GM20000 (cell line): ENCODE results near the gene SLC6A13.

Source experiments
- DNase-seq: peaks from one replicate; pipeline ENCODE4 v3.0.0; 2012; ENCODE audit warnings: low spot score
- TF ChIP-seq, protein P1 (sequence below): IDR thresholded peaks from 2 replicates; pipeline ENCODE4 v1.5.1; 2012; ENCODE audit warnings: mild to moderate bottlenecking, control low read depth; ENCODE audit errors: extremely low read depth, missing control alignments

Gene SLC6A13

DNA sequence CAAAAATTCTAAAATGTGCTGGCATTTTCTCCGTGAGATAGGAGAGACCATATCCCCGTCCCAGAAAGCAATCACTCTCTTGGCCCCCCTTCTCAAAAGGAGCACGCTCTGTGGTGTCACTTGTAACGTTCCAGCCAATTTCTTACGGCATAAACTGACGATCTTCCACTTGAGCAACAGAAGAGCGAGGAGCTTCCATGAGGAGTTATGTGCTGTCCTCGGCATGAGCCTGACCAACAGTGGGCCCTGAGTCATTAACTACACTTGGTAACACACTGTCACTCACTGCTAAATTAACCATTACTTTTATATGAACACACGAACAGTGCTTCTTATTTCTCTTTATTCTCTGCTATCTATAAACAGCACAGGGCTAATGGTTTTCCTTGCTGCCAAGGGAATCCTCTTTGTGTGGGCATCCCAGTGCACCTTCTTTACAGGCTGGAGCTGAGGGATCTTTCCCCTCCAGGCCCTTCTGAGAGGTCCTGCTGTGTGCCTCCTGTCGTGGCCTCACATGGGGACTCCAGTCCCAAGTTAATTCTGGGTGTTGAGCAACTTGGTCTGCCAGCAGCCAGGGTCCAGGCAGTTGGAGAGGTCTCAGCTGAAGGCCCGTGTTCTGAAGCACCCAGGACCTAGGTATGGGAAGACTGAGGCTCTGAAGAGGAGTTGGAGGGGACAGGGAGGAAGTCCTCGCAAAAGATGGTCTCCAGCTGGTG lies 9.4 kb downstream of the SLC6A13 start:
- TF ChIP-seq, protein P1, sequence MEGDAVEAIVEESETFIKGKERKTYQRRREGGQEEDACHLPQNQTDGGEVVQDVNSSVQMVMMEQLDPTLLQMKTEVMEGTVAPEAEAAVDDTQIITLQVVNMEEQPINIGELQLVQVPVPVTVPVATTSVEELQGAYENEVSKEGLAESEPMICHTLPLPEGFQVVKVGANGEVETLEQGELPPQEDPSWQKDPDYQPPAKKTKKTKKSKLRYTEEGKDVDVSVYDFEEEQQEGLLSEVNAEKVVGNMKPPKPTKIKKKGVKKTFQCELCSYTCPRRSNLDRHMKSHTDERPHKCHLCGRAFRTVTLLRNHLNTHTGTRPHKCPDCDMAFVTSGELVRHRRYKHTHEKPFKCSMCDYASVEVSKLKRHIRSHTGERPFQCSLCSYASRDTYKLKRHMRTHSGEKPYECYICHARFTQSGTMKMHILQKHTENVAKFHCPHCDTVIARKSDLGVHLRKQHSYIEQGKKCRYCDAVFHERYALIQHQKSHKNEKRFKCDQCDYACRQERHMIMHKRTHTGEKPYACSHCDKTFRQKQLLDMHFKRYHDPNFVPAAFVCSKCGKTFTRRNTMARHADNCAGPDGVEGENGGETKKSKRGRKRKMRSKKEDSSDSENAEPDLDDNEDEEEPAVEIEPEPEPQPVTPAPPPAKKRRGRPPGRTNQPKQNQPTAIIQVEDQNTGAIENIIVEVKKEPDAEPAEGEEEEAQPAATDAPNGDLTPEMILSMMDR: no peak
- DNase-seq: no peak

DNA sequence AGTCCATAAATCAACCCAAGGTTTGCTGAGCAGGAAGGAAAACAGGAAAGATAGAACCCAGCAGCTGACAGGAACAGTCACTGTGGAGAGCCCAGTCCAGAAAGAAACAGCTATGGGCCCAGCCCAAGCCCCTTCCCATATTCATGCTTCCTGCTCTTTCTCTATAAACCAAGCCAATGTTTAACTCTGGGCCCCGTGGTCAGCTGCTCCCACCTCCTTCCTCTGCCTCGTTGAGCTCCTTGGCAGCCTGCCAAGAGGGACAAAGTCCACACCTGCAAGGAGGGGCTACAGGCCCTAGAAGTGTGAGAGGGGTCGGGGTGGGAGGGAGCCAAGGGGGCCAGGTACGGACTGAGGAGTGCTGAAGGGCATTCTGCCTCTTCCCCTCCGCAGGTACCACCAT lies 10.0 kb downstream of the SLC6A13 start:
- DNase-seq: no peak
- TF ChIP-seq, protein P1: no peak

DNA sequence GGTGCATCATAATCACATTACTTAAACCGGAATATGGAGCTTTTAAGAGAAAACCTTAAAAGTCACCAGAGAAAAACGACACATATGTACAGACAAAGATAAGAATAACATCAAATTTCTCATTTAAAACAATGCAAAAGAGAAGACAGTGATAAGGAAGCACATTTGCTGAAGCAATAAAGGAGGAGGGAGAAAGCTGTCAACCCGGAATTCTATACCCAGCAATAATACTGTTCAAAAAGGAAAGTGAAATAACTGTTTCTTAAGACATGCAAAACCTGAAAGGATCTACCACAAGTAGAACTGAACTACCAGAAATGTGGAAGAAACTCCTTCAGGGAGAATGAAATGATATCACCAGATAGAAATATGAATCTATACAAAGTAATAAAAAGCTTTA lies 15.4 kb downstream of the SLC6A13 start:
- no peak for DNase-seq
- TF ChIP-seq, protein P1: no peak

DNA sequence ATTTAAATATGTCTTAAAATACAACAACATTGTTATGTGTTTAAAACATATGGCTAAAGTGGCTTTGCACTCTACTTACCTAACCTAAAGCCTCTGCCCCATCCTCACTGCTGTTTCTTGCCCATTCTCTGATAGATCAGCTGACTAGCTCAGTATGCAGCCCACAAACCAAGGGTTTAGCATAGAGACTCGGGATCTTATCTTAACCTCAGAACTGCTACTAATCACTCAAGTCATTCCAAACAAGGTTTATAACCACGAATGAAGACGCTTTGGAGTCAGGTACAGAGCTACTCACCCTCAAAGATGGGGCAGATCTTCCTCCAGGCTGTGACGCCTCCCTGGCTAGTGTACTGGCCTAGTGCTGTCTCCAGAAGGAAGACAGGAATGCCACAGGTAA lies 19.3 kb downstream of the SLC6A13 start:
- DNase-seq: no peak
- TF ChIP-seq, protein P1: no peak

DNA sequence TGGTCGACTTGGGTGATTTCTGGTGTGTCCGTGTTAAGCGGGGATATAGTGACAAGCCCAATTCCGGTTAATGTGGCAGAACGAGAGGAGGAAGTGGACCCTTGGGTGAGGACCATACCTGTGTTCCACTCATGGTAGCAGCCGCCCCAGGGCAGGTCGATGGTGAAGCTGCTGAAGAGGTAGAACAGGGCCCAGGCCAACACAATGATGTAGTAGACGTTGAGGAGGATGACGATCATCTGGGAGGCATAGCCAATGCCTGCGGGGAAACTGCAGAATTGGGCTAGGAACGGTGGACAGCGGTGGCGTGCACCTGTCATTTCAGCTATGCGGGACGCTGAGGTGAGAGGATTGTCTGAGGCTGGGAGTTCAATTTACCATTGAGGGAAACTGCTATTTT lies 20.1 kb downstream of the SLC6A13 start:
- DNase-seq: no peak
- TF ChIP-seq, protein P1: no peak

DNA sequence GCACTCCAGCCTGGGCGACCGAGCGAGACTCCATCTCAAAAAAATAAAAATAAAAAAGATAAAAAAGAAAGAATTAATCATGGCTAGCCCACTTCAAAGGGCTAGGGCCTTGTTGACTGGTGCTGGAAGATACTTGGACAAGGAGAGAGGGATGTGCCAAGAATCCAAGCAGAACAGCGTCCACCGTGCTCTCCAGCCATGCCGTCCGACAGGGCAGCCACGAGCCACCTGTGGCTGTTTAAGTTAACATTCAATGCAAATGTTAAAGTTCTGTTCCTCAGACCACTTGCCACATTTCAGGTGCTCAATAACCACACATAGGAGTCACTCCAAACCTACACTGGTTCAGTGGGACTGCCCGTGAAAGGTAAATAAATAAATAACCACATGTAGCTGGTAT lies 21.4 kb downstream of the SLC6A13 start:
- TF ChIP-seq, protein P1: no peak
- no peak for DNase-seq

DNA sequence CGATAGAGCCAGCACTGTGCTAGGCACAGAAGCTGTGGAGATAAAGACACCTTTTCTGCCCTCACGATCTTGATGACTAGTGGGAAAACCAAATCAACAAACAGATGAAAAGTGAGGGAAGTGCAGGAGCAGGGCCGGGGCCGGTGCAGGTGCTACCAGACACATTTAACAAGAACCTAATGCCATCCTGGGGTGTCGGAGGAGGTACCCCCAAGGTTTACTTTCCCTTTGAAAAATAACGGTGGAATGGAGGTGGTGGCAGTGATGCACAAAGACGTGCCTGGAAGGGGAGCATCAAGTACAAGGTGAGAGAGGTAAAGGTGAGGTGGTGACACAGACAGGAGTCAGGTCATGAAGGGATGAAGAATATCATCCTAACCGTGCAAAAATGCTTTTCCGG lies 22.1 kb downstream of the SLC6A13 start:
- TF ChIP-seq, protein P1: no peak
- DNase-seq: no peak
